Activated T-cell treated with anti-CD3 and anti-CD28 coated beads for 48 hours (primary cell): Measurements from ENCODE around the gene SLC10A4.
"Not testable (repeated sequence)": the region's sequence is repeated elsewhere in the genome, so short reads cannot be mapped to it uniquely, and the experiment has no call there.

Experiments
- DNase-seq: peaks from one replicate; pipeline ENCODE4 v3.0.0-alpha.2; 2020; ENCODE audit warnings: low read depth

Gene SLC10A4, protein sequence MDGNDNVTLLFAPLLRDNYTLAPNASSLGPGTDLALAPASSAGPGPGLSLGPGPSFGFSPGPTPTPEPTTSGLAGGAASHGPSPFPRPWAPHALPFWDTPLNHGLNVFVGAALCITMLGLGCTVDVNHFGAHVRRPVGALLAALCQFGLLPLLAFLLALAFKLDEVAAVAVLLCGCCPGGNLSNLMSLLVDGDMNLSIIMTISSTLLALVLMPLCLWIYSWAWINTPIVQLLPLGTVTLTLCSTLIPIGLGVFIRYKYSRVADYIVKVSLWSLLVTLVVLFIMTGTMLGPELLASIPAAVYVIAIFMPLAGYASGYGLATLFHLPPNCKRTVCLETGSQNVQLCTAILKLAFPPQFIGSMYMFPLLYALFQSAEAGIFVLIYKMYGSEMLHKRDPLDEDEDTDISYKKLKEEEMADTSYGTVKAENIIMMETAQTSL

DNA sequence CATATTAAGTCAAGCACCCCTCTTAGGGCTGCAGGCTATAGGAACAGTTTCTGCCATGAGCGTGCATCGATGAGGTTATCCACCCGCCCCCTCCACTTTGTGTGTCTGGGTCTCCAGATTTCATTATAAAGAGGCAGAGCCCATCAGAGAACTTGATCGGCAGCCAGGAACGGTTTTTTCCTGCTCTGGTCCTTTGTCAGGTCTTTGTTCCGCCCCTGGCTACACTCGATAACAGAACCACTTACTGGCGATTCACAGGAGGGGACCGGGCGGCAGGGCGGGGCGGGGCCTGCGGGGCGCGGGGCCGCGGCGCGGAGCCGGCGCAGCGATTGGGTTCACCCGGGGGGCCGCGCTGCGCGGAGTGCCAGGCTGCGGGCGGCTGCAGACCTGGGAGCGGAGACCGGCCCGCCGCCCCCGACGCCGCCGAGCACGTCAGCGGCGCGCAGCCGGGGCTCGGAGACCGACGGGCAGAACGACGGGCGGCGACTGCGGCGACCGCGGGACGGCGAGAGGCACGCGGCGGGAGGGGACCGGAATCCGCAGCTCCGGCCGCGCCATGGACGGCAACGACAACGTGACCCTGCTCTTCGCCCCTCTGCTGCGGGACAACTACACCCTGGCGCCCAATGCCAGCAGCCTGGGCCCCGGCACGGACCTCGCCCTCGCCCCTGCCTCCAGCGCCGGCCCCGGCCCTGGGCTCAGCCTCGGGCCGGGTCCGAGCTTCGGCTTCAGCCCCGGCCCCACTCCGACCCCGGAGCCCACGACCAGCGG, at the start of gene SLC10A4:
TSS of gene SLC10A4 (plus strand) at position 338 of the 771 bp plus-strand sequence. CDS start at position 557, 219 bp downstream.
- DNase-seq, result peak; percentile 14

DNA sequence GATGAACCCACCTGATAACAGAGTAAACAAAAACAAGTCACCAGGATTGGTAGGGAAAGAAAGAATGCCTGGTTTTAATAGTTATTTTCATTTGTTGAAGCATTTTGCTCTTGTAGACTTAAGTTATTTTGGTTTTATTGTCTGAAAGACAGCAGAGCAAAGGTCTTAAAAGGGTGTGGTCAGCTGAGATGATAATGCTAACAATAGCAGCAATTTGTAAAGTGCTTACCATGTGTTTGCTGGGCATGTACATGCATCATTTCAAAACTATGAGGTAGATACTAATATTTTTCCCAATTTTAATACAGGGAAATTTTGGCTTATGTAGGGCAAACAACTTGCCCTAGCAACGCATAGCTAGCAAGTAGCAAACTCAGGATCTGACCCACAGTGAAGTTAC, 46.8 kb upstream of the SLC10A4 start:
- DNase-seq, result no peak

DNA sequence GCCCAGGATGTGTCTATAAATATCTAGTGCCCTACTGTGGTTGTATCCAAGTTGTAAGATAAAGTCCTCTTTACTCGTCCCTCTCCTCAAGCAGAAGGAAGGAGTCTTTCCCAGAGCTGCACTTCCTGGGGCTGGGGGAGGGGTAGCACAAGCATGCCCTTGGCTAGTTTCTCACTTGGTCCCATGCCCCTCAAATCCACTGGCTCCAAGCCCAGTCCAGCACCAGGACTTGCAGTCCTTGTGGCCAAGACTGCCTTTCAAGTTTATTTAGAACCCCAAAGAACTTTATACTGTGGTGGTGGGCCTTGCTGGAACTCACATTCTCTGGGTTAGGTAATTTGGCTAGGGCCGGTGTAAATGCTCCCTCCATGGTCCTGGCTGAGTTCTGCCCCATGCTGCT, 43.2 kb upstream of the SLC10A4 start:
- DNase-seq, result no peak

DNA sequence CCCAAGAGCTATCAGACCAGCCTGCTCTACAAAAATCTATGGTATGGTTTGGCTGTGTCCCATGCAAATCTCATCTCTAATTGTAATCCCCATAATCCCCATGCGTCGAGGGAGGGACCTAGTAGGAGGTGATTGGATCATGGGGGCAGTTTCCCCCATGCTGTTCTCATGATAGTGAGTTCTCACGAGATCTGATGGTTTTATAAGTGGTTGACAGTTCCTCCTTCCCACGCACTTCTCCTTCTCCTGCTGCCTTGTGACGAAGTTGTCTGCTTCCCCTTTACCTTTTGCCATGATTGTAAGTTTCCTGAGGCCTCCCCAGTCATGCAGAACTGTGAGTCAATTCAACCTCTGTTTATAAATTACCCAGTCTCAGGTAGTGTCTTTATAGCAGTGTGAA, 42.2 kb upstream of the SLC10A4 start:
- DNase-seq, result not testable (repeated sequence)

GRCh38 chr4:48445704-48446103, 37.4 kb upstream of the SLC10A4 start:
- no peak for DNase-seq

- DNase-seq, result no peak
Observed at GRCh38 chr4:48446642-48447041, 36.5 kb upstream of the SLC10A4 start.

- no peak for DNase-seq
Observed at GRCh38 chr4:48449151-48449550, 34.0 kb upstream of the SLC10A4 start.

- no peak for DNase-seq
Observed at GRCh38 chr4:48450740-48451139, 32.4 kb upstream of the SLC10A4 start.

DNA sequence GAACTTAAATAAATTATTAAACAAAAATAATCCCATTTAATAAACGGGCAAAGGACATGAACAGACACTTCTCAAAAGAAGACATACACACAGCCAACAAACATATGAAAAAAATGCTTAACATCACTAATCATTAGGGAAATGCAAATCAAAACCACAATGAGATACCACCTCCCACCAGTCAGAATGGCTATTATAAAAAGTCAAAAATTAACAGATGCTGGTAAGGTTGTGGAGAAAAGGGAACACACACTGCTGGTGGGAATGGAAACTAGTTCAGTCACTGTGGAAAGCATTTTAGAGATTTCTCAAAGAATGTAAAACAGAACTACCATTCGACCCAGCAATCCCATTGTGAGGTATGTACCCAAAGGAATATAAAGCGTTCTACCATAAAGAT, 31.5 kb upstream of the SLC10A4 start:
- DNase-seq, result not testable (repeated sequence)

- DNase-seq, result no peak
Observed at GRCh38 chr4:48454591-48454990, 28.6 kb upstream of the SLC10A4 start.

- no peak for DNase-seq
Observed at GRCh38 chr4:48461000-48461399, 22.1 kb upstream of the SLC10A4 start.

GRCh38 chr4:48462363-48462762, 20.8 kb upstream of the SLC10A4 start:
- no peak for DNase-seq

DNA sequence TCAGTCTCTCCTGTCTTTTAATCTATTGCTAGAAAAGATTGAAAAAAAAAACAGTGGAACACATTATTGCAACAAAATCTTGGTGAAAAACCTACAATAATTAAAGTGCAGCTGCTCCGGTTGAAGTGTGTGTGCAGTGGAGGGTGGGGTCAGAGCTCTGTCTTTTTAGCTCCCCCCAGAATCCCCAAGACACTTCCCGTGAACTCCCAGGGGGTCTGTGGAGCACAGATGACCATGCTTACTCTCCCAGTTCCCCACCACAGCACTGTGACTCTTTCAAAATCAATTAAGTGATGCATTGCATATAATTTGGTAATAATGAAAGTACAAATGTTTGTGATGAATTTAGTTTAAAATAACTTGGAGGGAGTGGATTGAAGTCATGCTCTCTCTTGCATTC, 15.7 kb upstream of the SLC10A4 start:
- no peak for DNase-seq

GRCh38 chr4:48467891-48468290, 15.3 kb upstream of the SLC10A4 start:
- DNase-seq, result no peak

GRCh38 chr4:48470137-48470536, 13.0 kb upstream of the SLC10A4 start:
- DNase-seq, result no peak

DNA sequence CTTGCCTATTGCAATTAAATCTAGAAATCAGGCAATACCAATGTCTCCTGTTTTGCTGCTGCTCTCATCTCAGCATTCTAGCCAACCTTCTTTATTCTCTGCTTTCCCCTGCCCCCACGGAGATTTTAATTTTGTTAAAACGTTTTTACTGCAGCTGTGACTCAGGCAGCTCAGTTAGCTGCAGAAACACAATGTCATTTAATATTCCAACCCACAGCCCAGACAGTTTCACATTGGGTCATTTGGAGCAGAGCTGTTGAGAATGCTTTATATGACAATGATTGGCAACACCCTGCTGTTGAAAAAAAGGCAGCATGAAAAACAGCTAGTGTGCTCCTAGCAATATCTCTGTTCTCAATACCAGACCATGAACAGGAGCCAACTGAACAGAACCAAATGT, 12.6 kb upstream of the SLC10A4 start:
- DNase-seq, result no peak

- no peak for DNase-seq
Observed at GRCh38 chr4:48472794-48473193, 10.3 kb upstream of the SLC10A4 start.

DNA sequence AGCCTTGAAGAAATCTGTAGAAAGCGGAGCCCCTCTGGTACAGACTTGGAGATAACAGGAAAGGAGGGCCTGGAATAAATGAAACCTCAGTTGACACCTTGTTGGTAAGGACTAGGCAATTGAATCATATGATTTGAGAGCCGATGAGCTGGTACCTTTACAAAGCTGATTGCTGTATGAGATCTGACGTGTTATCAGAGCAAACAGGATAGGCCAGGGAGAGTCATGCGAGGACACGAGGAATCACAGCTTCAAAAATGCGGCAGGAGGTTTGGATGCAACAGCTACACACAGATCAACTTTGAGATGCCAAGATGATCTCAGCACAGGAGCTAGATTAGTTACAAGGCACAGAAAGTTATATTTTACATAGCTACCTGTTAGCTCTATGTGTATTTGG, 7.4 kb upstream of the SLC10A4 start:
- no peak for DNase-seq

DNA sequence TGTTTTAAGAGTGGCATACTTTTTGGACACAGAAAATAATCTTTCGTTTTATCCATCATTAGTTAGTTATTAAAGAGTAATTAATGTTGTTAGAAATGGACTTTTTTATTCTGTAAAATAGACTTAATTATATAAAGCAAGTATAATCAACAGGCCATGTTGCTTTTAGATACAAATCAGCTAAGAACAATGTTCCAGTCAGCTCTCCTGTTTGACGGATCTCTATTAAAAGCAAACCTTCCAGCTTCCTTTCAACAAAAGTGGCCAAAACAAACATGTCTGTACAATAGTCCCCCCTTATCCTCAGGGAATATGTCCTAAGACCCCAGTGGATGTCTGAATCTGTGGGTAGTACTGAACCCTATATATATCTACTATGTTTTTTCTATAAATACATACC, 4.9 kb upstream of the SLC10A4 start:
- DNase-seq, result no peak

DNA sequence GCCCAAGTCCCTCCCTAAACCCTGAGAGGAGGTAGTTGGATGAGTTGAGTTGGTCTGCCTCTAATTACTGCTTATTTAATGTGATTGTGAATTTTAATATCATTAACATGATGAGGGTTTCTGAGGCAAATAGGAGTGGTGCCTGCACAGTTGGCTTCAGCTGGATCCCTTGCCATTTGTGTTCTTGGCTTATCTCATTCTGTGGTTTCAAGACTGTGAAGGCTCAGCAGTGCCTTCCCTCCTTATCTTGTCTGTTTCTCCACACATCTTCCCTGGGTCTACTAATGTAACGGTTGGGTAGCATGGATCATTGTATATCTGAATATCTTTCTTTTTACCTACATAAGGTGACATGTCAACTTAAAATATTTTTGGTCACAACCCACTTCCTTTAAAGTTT, 1.6 kb upstream of the SLC10A4 start:
- DNase-seq, result no peak

DNA sequence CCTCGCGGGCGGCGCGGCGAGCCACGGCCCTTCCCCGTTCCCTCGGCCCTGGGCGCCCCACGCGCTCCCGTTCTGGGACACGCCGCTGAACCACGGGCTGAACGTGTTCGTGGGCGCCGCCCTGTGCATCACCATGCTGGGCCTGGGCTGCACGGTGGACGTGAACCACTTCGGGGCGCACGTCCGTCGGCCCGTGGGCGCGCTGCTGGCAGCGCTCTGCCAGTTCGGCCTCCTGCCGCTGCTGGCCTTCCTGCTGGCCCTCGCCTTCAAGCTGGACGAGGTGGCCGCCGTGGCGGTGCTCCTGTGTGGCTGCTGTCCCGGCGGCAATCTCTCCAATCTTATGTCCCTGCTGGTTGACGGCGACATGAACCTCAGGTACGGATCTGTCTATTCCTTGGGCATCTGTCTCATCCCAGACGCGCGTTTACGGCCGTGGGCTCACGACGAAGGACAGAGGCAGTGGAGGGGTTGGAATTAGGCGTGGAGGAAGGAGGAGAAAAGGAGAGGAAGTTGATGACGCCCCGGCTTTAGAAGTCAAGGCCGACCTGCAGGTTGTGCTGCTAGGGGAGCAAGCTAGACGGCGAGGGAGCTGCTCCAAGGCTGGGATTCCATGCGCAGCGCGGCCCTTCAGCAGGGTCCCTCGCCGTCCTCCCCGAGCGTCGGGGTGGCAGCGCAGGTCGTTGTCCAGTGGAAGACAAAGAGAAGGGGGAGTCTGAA, 792 bp downstream of the SLC10A4 start:
- DNase-seq, result no peak

DNA sequence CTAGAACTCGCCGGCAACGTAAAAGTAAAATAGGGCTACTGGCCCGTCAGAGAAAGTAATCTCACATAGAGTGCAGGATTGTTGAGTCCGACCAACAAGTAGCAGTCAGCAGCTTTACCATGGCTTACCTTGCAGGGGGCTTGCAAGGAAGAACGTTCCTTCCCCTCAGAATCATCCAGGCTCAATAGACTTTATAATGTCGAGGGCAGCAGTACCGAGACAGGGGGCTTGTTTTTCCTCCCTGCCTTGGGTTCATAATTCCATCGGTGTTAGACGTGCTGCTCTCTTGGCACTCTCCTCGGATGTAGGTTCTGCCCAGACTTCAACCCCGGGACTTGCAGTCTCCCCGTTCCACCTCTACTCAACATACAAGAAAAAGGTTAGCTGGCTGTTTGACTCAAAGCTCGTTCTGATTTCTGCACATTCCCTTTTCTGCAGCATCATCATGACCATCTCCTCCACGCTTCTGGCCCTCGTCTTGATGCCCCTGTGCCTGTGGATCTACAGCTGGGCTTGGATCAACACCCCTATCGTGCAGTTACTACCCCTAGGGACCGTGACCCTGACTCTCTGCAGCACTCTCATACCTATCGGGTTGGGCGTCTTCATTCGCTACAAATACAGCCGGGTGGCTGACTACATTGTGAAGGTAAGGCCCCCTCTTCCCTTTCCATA, 1.5 kb downstream of the SLC10A4 start:
- DNase-seq, result no peak
